NCI-H510A treated with DMSO at 0.1 percent for 48 hours (cell line): Measurements from ENCODE around the gene CASP8AP2.
"Not testable (repeated sequence)": the region's sequence is repeated elsewhere in the genome, so short reads cannot be mapped to it uniquely, and the experiment has no call there.

Source experiments
- DNase-seq: peaks from one replicate; lab custom pipeline; 2025; lab: John Stamatoyannopoulos, UW

The CASP8AP2 gene

GRCh38 chr6:89829472-89830169, at the start of gene CASP8AP2:
TSS of gene CASP8AP2 (plus strand) at chr6:89829880.
- DNase-seq: peak; percentile 90

- no peak for DNase-seq
Measured at GRCh38 chr6:89781070-89782034, 48.3 kb upstream of the CASP8AP2 start.

GRCh38 chr6:89782222-89782621, 47.5 kb upstream of the CASP8AP2 start:
- no peak for DNase-seq

- not testable (repeated sequence) for DNase-seq
Measured at GRCh38 chr6:89783293-89783692, 46.4 kb upstream of the CASP8AP2 start.

- no peak for DNase-seq
Measured at GRCh38 chr6:89784838-89785237, 44.8 kb upstream of the CASP8AP2 start.

- no peak for DNase-seq
Measured at GRCh38 chr6:89786970-89787369, 42.7 kb upstream of the CASP8AP2 start.

GRCh38 chr6:89787660-89788328, 41.9 kb upstream of the CASP8AP2 start:
- DNase-seq: no peak

GRCh38 chr6:89789980-89790379, 39.7 kb upstream of the CASP8AP2 start:
- DNase-seq: no peak

- DNase-seq: no peak
Measured at GRCh38 chr6:89790403-89790802, 39.3 kb upstream of the CASP8AP2 start.

GRCh38 chr6:89792881-89793280, 36.8 kb upstream of the CASP8AP2 start:
- DNase-seq: peak; percentile 27

GRCh38 chr6:89793586-89793985, 36.1 kb upstream of the CASP8AP2 start:
- DNase-seq: no peak

- no peak for DNase-seq
Measured at GRCh38 chr6:89794324-89794723, 35.4 kb upstream of the CASP8AP2 start.

- no peak for DNase-seq
Measured at GRCh38 chr6:89797317-89797716, 32.4 kb upstream of the CASP8AP2 start.

- DNase-seq: no peak
Measured at GRCh38 chr6:89799096-89799495, 30.6 kb upstream of the CASP8AP2 start.

GRCh38 chr6:89799756-89800155, 29.9 kb upstream of the CASP8AP2 start:
- no peak for DNase-seq

GRCh38 chr6:89803271-89803670, 26.4 kb upstream of the CASP8AP2 start:
- no peak for DNase-seq

- DNase-seq: no peak
Measured at GRCh38 chr6:89805814-89806371, 23.8 kb upstream of the CASP8AP2 start.

GRCh38 chr6:89807581-89807980, 22.1 kb upstream of the CASP8AP2 start:
- no peak for DNase-seq

GRCh38 chr6:89813422-89813821, 16.3 kb upstream of the CASP8AP2 start:
- not testable (repeated sequence) for DNase-seq

- no peak for DNase-seq
Measured at GRCh38 chr6:89817481-89817880, 12.2 kb upstream of the CASP8AP2 start.

GRCh38 chr6:89818977-89819335, 10.7 kb upstream of the CASP8AP2 start:
- DNase-seq: no peak
